Stomach (tissue), 9 donors: ENCODE measurements around the gene GAPT. TPM values are rescaled to one million over a fixed set of nuclear protein-coding genes. Genes with fewer than 3 reads are reported as not detected.

Source experiments
- DNase-seq, 2 donors: peaks; one replicate each; pipeline versions ENCODE4 v3.0.0 to v3.0.0-alpha.2; 2013 to 2019
- H3K27ac ChIP-seq, 5 donors: fragments of 200-600 bp in 4 of 5; sonication (generic) in 4 of 5; one replicate each; pipeline ENCODE4 v1.5.1; 2013 to 2019; ENCODE audit warnings: mild to moderate bottlenecking in 1 of 5, moderate library complexity in 1 of 5
- H3K27me3 ChIP-seq, 3 donors: fragments of 200-600 bp; sonication (generic); one replicate each; pipeline ENCODE4 v1.5.1; 2017 to 2019; ENCODE audit warnings: mixed run types in 1 of 3
- H3K36me3 ChIP-seq, 4 donors: fragments of 200-600 bp; sonication (generic); 1 replicate in 3 of 4; 2 replicates in 1 of 4; pipeline ENCODE4 v1.5.1; 2016 to 2019
- H3K4me1 ChIP-seq, 4 donors: fragments of 200-600 bp; sonication (generic); one replicate each; pipeline ENCODE4 v1.5.1; 2016 to 2019
- H3K4me3 ChIP-seq, 4 donors: fragments of 200-600 bp; sonication (generic) in 3 of 4; one replicate each; pipeline ENCODE4 v1.5.1; 2016 to 2019; ENCODE audit warnings: mild to moderate bottlenecking in 1 of 4
- H3K9me3 ChIP-seq, 4 donors: fragments of 200-600 bp; sonication (generic); one replicate each; pipeline ENCODE4 v1.5.1; 2016 to 2019
- EP300 ChIP-seq: sonication (generic); formaldehyde crosslinking; IDR thresholded peaks from one replicate; pipeline ENCODE4 v1.6.1; 2017; ENCODE audit warnings: antibody characterized with exemption
- POLR2A ChIP-seq, 4 donors: fragments of 450-650 bp; IDR thresholded peaks; one replicate each; pipeline ENCODE4 v1.6.1; 2016; ENCODE audit warnings: antibody characterized with exemption in 4 of 4, control low read depth in 2 of 4, mild to moderate bottlenecking in 1 of 4, moderate library complexity in 1 of 4
- POLR2AphosphoS5 ChIP-seq, 3 donors: sonication (generic); formaldehyde crosslinking; IDR thresholded peaks; one replicate each; pipeline ENCODE4 v1.6.1; 2016; ENCODE audit warnings: antibody characterized with exemption in 3 of 3
- WGBS, 5 donors: extraction: QIAGEN DNeasy Blood & Tissue Kit in 3 of 5; methylation state at CpG; one replicate each; pipeline versions ENCODE4 v1.1.5 to v1.1.7; 2013 to 2018; 5-methylcytosine and 5-hydroxymethylcytosine counted together
- intact Hi-C: fragments of 100-400 bp; cut with DNase I; formaldehyde crosslinking; loops from one replicate; pipeline ENCODE4 v1.15.1; 2023; ENCODE audit warnings: low total_unique reads
- polyA plus RNA-seq, 3 donors: library from polyadenylated mRNA; stranded (reverse); fragments of 200-250 nt; gene quantifications; one replicate each; pipeline ENCODE4 v1.2.3, GENCODE V29; 2013
- total RNA-seq, 5 donors: library from RNA; depleted of rRNA; stranded (reverse); fragments of >200 nt; gene quantifications; one replicate each; pipeline versions ENCODE4 v1.1.0 to v1.2.3, GENCODE V29; 2014 to 2016
- TF ChIP-seq, protein P1 (sequence below), 7 experiments: fragments of 450-650 bp in 4 of 7; fragments of 200-600 bp in 3 of 7; sonication (generic) in 3 of 7; IDR thresholded peaks; one replicate each; pipeline ENCODE4 v1.5.1; 2016 to 2019; ENCODE audit warnings: antibody characterized with exemption in 7 of 7, control low read depth in 2 of 7, mild to moderate bottlenecking in 1 of 7
- donor health status: healthy with polysubstance abuse.
- donor health status: Bipolar disorder and iron deficiency.
- donor health status: healthy.

GAPT gene
- total and polyA plus RNA-seq, 8 donors = 0.68 to 4.9 (median 2.4) TPM; not detected in 2

DNA sequence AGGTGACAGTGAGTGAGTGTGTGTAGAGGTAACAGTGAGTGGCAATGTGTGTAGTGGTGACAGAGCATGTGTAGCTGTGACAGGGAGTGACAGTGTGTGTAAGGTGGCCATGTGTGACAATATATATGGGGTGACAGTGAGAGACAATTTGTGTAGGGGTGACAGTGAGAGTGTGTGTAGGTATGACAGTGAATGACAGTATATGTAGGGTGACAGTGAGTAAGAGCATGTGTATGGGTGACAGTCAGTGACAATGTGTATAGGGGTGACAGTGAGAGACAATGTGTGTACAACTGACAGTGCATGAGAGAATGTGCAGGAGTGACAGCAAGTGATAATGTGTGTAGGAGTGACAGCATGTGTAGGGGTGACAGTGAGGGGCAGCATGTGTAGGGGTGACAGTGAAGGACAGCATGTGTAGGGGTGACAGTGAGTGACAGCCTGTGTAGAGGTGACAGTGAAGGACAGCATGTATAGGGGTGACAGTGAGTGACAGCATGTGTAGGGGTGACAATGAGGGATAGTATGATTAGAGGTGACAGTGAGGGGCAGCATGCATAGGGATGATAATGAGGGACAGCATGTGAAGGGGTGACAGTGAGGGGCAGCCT is 10.1 kb upstream of the GAPT start:
- H3K36me3 ChIP-seq = no peaks in the 10 kb centered on the region
- TF ChIP-seq POLR2A (IDR thresholded peaks at IDR 0.05) (no peak), EP300 (no peak), POLR2AphosphoS5 (IDR thresholded peaks at IDR 0.05) (no peak)
- TF ChIP-seq, protein P1, sequence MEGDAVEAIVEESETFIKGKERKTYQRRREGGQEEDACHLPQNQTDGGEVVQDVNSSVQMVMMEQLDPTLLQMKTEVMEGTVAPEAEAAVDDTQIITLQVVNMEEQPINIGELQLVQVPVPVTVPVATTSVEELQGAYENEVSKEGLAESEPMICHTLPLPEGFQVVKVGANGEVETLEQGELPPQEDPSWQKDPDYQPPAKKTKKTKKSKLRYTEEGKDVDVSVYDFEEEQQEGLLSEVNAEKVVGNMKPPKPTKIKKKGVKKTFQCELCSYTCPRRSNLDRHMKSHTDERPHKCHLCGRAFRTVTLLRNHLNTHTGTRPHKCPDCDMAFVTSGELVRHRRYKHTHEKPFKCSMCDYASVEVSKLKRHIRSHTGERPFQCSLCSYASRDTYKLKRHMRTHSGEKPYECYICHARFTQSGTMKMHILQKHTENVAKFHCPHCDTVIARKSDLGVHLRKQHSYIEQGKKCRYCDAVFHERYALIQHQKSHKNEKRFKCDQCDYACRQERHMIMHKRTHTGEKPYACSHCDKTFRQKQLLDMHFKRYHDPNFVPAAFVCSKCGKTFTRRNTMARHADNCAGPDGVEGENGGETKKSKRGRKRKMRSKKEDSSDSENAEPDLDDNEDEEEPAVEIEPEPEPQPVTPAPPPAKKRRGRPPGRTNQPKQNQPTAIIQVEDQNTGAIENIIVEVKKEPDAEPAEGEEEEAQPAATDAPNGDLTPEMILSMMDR (IDR thresholded peaks at IDR 0.05) = no peak
- intact Hi-C loops = no loop called here
- H3K27ac ChIP-seq = no peak overlapping the region
- DNase-seq = no peak
- no peaks in the 10 kb centered on the region for H3K9me3 ChIP-seq
- no peaks in the 10 kb centered on the region for H3K4me1 ChIP-seq
- peaks cover 0 to 7% (median 0%) of the 10 kb centered on the region in 3 donors for H3K27me3 ChIP-seq
- H3K4me3 ChIP-seq = no peak overlapping the region

DNA sequence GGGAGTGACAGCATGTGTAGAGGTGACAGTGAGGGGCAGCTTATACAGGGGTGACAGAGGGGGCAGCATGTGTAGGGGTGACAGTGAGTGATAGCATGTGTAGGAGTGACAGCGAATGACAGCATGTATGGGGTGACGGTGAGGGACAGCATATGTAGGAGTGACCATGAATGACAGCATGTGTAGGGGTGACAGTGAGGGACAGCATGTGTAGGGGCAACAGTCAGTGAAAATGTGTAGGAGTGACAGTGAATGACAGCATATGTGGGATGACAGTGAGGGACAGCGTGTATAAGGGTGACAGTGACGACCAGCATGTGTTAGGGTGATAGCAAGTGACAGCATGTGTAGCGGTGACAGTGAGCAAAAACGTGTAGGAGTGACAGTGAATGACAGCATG is 9.4 kb upstream of the GAPT start:
- Histone ChIP-seq H3K4me3 (no peak overlapping the region), H3K9me3 (no peaks in the 10 kb centered on the region), H3K36me3 (no peaks in the 10 kb centered on the region), H3K27me3 (peaks cover 0 to 7% (median 0%) of the 10 kb centered on the region in 3 donors), H3K4me1 (no peaks in the 10 kb centered on the region), H3K27ac (no peak overlapping the region)
- 81 to 88% (median 84%) methylated on average over 6 of the region's 6 CpGs for WGBS, 5 donors
- DNase-seq = no peak
- TF ChIP-seq, protein P1 (IDR thresholded peaks at IDR 0.05) = no peak
- TF ChIP-seq POLR2AphosphoS5 (IDR thresholded peaks at IDR 0.05) = no peak
- TF ChIP-seq POLR2A (IDR thresholded peaks at IDR 0.05) = no peak
- no peak for TF ChIP-seq EP300
- intact Hi-C loops = no loop called here

DNA sequence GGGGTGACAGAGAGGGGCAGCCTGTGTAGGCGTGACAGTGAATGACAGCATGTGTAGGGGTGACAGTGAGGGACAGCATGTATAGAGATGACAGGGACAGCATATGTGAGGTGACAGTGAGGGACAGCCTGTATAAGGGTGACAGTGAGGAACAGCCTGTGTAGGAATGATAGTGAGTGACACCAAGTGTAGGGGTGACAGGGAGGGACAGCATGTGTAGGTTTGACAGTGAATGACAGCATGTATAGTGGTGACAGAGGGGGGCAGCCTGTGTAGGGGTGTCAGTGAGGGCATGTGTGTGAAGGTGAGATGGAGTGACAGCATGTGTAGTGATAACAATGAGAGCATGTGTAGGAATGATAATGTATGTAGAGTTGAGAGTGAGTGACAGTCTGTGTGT is 8.7 kb upstream of the GAPT start:
- no peak for TF ChIP-seq POLR2AphosphoS5 (IDR thresholded peaks at IDR 0.05)
- TF ChIP-seq POLR2A (IDR thresholded peaks at IDR 0.05) = no peak
- TF ChIP-seq, protein P1 (IDR thresholded peaks at IDR 0.05) = no peak
- no peak for TF ChIP-seq EP300
- 88 to 100% (median 92%) methylated on average over 1 of the region's 1 CpG for WGBS, 5 donors
- H3K4me3 ChIP-seq = no peak overlapping the region
- peaks cover 0 to 7% (median 0%) of the 10 kb centered on the region in 3 donors for H3K27me3 ChIP-seq
- DNase-seq = no peak
- no peaks in the 10 kb centered on the region for H3K4me1 ChIP-seq
- H3K27ac ChIP-seq = no peak overlapping the region
- no peaks in the 10 kb centered on the region for H3K36me3 ChIP-seq
- intact Hi-C loops = no loop called here
- no peaks in the 10 kb centered on the region for H3K9me3 ChIP-seq

DNA sequence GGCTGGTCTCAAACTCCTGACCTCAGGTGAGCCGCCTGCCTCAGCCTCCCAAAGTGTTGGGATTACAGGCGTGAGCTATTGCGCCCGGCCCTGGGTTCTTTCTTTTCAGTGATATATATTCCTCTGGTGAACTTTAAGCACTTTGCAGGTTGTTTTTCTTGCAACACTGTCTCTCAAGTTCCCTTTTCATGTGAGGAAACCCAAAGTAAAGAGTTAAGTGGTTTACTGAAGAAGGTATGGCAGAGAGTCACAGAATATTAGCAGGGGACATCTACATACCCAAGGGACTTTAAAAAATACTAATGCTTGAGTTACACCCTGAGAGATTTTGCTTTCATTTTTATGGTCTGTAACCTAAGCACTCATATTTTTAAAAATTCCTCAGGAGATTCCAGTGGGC is 6.7 kb upstream of the GAPT start:
- Histone ChIP-seq H3K27me3 (peaks cover 0 to 6% (median 0%) of the 10 kb centered on the region in 3 donors), H3K27ac (no peak overlapping the region), H3K4me3 (no peak overlapping the region), H3K9me3 (no peaks in the 10 kb centered on the region), H3K4me1 (no peaks in the 10 kb centered on the region), H3K36me3 (no peaks in the 10 kb centered on the region)
- DNase-seq = no peak
- intact Hi-C loops = no loop called here
- WGBS, 5 donors = 77 to 93% (median 86%) methylated on average over 4 of the region's 4 CpGs
- TF ChIP-seq EP300 = no peak
- TF ChIP-seq, protein P1 (IDR thresholded peaks at IDR 0.05) = no peak
- no peak for TF ChIP-seq POLR2AphosphoS5 (IDR thresholded peaks at IDR 0.05)
- TF ChIP-seq POLR2A (IDR thresholded peaks at IDR 0.05) = no peak
